Measurements from ENCODE around the gene SCN11A. TPM values are rescaled to one million over a fixed set of nuclear protein-coding genes. Genes with fewer than 3 reads are reported as not detected.

The SCN11A gene
- total RNA-seq, 1 donor: not detected

DNA sequence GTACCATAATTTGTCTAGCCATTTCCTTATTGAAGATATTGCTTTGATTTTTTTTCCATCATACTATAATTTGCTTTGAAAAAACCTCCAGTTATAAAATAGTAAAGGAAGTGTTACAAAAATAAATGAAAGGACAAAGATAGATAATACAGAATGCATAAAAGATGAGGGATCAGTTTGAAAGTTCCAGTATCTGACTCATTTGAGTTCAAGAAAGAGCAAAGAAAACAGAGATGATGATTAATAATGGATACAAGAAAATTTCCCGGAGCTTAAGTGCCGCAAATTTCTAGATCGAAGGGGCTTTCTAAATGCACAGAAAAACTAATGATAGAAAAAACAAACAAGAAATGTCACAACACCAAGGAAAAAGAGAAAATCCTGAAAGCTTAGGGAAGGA, 4.4 kb upstream of the SCN11A start:
- Histone ChIP-seq H3K4me1 (ENCODE audit: insufficient read depth, low read length) (peaks cover 21% of the 10 kb centered on the region), H3K27me3 (ENCODE audit: insufficient read depth, low read length) (no peaks in the 10 kb centered on the region), H3K36me3 (ENCODE audit: insufficient read depth, low read length) (no peaks in the 10 kb centered on the region), H4K20me1 (ENCODE audit: insufficient read depth, low read length) (peaks cover 5% of the 10 kb centered on the region), H3K9me3 (ENCODE audit: low read depth, low read length) (no peaks in the 10 kb centered on the region), H3K79me2 (ENCODE audit: insufficient read depth, low read length) (peaks cover 70% of the 10 kb centered on the region), H2AFZ (ENCODE audit: low read length) (peak overlapping the region; percentile 45), H3K4me2 (ENCODE audit: insufficient read depth, low read length) (peak overlapping the region; percentile 76), H3K27ac (ENCODE audit: low read depth, low read length) (peak overlapping the region; percentile 64), H3K4me3 (ENCODE audit: insufficient read depth, low read length) (peak overlapping the region; percentile 50)
- TF ChIP-seq, protein P1, sequence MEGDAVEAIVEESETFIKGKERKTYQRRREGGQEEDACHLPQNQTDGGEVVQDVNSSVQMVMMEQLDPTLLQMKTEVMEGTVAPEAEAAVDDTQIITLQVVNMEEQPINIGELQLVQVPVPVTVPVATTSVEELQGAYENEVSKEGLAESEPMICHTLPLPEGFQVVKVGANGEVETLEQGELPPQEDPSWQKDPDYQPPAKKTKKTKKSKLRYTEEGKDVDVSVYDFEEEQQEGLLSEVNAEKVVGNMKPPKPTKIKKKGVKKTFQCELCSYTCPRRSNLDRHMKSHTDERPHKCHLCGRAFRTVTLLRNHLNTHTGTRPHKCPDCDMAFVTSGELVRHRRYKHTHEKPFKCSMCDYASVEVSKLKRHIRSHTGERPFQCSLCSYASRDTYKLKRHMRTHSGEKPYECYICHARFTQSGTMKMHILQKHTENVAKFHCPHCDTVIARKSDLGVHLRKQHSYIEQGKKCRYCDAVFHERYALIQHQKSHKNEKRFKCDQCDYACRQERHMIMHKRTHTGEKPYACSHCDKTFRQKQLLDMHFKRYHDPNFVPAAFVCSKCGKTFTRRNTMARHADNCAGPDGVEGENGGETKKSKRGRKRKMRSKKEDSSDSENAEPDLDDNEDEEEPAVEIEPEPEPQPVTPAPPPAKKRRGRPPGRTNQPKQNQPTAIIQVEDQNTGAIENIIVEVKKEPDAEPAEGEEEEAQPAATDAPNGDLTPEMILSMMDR (IDR thresholded peaks at IDR 0.05; ENCODE audit: extremely low read depth, low read depth, low read length): no peak
- peak; percentile 82 for DNase-seq (ENCODE audit: insufficient read length, low spot score, missing footprints)

DNA sequence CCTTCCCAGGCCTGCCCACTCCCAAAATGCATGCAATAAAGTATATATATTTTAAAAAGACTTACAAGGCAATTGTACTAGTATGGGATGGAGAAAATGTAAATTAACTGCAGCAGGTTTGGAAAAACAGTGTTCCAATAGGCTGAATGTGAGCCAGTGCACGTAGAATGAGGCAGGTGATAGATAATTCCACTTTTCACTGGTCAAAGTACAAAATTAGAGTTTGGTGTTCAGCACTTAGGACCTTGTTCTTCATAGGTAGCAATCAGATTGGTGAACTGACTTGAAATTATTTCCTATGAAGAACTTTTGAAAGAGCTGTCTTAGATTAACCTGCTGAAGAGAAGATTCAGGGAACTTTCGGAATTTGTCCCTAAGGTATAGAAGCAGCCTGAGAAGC, 2.0 kb upstream of the SCN11A start:
- H3K4me2 ChIP-seq (ENCODE audit: insufficient read depth, low read length): no peak overlapping the region
- peaks cover 54% of the 10 kb centered on the region for H3K79me2 ChIP-seq (ENCODE audit: insufficient read depth, low read length)
- H3K27ac ChIP-seq (ENCODE audit: low read depth, low read length): no peak overlapping the region
- peaks cover 21% of the 10 kb centered on the region for H3K4me1 ChIP-seq (ENCODE audit: insufficient read depth, low read length)
- H4K20me1 ChIP-seq (ENCODE audit: insufficient read depth, low read length): no peaks in the 10 kb centered on the region
- no peak overlapping the region for H3K4me3 ChIP-seq (ENCODE audit: insufficient read depth, low read length)
- no peak overlapping the region for H2AFZ ChIP-seq (ENCODE audit: low read length)
- H3K9me3 ChIP-seq (ENCODE audit: low read depth, low read length): no peaks in the 10 kb centered on the region
- DNase-seq (ENCODE audit: insufficient read length, low spot score, missing footprints): peak; percentile 26
- no peaks in the 10 kb centered on the region for H3K36me3 ChIP-seq (ENCODE audit: insufficient read depth, low read length)
- TF ChIP-seq, protein P1 (IDR thresholded peaks at IDR 0.05; ENCODE audit: extremely low read depth, low read depth, low read length): no peak
- no peaks in the 10 kb centered on the region for H3K27me3 ChIP-seq (ENCODE audit: insufficient read depth, low read length)

DNA sequence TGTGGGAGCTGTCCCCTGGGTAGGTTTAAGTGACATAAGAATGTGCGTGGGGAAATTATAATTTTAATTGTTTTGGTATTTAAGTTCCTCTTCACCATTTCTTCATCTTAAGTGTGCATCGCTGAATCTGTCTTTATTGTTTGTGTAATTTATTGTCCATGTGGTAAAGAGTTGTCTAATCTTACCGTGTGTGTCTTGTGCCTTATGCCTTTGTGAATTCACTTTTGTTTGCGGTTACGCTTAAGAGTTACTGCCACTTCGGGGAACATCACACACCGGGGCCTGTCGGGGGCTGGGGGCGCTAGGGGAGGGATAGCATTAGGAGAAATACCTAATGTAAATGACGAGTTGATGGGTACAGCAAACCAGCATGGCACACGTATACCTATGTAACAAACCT, 839 bp upstream of the SCN11A start:
- TF ChIP-seq, protein P1 (IDR thresholded peaks at IDR 0.05; ENCODE audit: extremely low read depth, low read depth, low read length): no peak
- Histone ChIP-seq H3K36me3 (ENCODE audit: insufficient read depth, low read length) (no peaks in the 10 kb centered on the region), H3K27ac (ENCODE audit: low read depth, low read length) (peak overlapping the region; percentile 77), H2AFZ (ENCODE audit: low read length) (peak overlapping the region; percentile 99), H4K20me1 (ENCODE audit: insufficient read depth, low read length) (no peaks in the 10 kb centered on the region), H3K27me3 (ENCODE audit: insufficient read depth, low read length) (no peaks in the 10 kb centered on the region), H3K4me1 (ENCODE audit: insufficient read depth, low read length) (peaks cover 21% of the 10 kb centered on the region), H3K79me2 (ENCODE audit: insufficient read depth, low read length) (peaks cover 44% of the 10 kb centered on the region), H3K4me3 (ENCODE audit: insufficient read depth, low read length) (peak overlapping the region; percentile 84), H3K9me3 (ENCODE audit: low read depth, low read length) (no peaks in the 10 kb centered on the region), H3K4me2 (ENCODE audit: insufficient read depth, low read length) (peak overlapping the region; percentile 96)
- DNase-seq (ENCODE audit: insufficient read length, low spot score, missing footprints): peak; percentile 9

DNA sequence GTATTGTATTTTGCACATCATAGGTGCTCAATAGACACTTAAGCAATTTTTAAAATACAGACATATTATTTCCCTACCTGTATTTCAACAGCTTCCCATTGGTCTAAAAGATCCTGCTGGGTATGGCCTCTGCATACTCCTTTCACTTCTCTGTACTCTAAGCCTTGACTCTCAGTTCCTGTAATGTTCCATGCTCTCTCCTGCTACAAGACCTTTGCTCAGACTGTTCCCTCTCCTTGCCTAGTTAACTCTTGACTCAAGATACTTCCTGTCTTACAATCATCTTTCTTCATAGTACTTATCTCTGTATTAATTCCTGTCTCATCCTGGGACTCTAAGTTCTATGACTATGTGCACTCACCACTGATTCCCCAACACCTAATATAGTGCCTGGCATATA, 1.7 kb downstream of the SCN11A start:
- H3K27me3 ChIP-seq (ENCODE audit: insufficient read depth, low read length): peaks cover 2% of the 10 kb centered on the region
- H3K4me3 ChIP-seq (ENCODE audit: insufficient read depth, low read length): no peak overlapping the region
- TF ChIP-seq, protein P1 (IDR thresholded peaks at IDR 0.05; ENCODE audit: extremely low read depth, low read depth, low read length): no peak
- no peaks in the 10 kb centered on the region for H3K9me3 ChIP-seq (ENCODE audit: low read depth, low read length)
- no peak overlapping the region for H2AFZ ChIP-seq (ENCODE audit: low read length)
- no peak overlapping the region for H3K4me2 ChIP-seq (ENCODE audit: insufficient read depth, low read length)
- peak; percentile 32 for DNase-seq (ENCODE audit: insufficient read length, low spot score, missing footprints)
- H4K20me1 ChIP-seq (ENCODE audit: insufficient read depth, low read length): no peaks in the 10 kb centered on the region
- H3K4me1 ChIP-seq (ENCODE audit: insufficient read depth, low read length): peaks cover 9% of the 10 kb centered on the region
- H3K79me2 ChIP-seq (ENCODE audit: insufficient read depth, low read length): peaks cover 31% of the 10 kb centered on the region
- no peak overlapping the region for H3K27ac ChIP-seq (ENCODE audit: low read depth, low read length)
- no peaks in the 10 kb centered on the region for H3K36me3 ChIP-seq (ENCODE audit: insufficient read depth, low read length)
